Measurements from ENCODE around the gene TMEM201.
"Not testable (repeated sequence)": the region's sequence is repeated elsewhere in the genome, so short reads cannot be mapped to it uniquely, and the experiment has no call there.

TMEM201 gene

DNA sequence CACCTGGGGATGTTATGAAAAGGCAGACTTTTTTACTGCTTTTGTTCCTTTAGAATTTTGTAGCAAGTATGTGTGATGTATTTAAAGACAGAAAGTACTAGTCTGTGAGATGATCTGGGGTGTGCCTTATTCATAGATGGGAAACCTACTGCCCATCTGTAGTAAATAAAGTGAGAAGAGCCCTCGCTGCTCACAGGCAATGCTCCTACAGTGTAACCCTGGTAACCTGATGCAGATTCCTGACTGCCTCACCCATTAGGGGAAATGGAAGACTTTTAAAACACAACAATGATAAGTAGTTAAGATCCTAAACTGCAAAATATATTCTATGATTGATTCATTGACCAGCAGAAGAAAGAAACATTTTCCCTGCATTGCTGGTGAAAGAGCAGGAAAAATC is 19.4 kb upstream of the TMEM201 start:
- Histone ChIP-seq H3K9ac (ENCODE audit: insufficient read length) (no peak overlapping the region), H3K27ac (peak overlapping the region; percentile 31; the same call in 1 of the 2 replicates), H3K36me3 (ENCODE audit: insufficient read depth, low read length) (peaks cover 40% of the 10 kb centered on the region), H3K9me3 (ENCODE audit: low read depth, low read length) (peaks cover under 1% of the 10 kb centered on the region; the same call in 1 of the 2 replicates), H3K4me3 (no peak overlapping the region)
- TF ChIP-seq POLR2AphosphoS5 (IDR thresholded peaks at IDR 0.05; ENCODE audit: borderline replicate concordance, low read depth, low read length) (no peak), FOXP2 (optimal IDR thresholded peaks at IDR 0.05; ENCODE audit: control extremely low read depth, extremely low read length, insufficient read depth) (no peak), EZH2 (IDR thresholded peaks at IDR 0.05) (no peak)
- DNase-seq (ENCODE audit: low read depth, low spot score): no peak

DNA sequence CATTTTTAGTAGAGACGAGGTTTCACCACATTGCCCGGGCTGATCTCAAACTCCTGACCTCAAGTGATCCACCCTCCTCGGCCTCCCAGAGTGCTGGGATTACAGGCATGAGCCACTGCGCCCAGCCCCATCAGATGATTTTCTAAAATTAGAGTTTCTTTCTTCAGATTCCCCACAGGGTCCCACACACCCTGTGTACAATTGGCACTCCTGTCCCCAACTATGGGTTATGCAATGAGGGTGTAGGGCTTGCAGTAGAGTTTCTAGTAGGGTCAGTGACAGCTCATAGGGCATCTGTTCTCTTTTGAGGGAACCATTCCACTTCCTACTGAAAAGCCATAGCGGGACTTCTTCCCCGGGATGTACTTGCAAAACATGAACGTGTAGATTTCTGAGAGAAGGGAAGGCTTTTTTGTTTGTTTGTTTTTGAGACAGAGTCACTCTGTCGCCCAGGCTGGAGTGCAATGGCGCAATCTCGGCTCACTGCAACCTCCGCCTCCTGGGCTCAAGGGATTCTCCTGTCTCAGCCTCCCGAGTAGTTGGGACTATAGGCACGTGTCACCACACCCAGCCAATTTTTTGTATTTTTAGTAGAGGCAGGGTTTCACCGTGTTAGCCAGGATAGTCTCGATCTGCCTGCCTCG is 17.7 kb upstream of the TMEM201 start:
- H3K27ac ChIP-seq; H3K9ac ChIP-seq (ENCODE audit: insufficient read length); DNase-seq (ENCODE audit: low read depth, low spot score); H3K9me3 ChIP-seq (ENCODE audit: low read depth, low read length); H3K4me3 ChIP-seq: not testable (repeated sequence)
- peaks cover 38% of the 10 kb centered on the region for H3K36me3 ChIP-seq (ENCODE audit: insufficient read depth, low read length)

DNA sequence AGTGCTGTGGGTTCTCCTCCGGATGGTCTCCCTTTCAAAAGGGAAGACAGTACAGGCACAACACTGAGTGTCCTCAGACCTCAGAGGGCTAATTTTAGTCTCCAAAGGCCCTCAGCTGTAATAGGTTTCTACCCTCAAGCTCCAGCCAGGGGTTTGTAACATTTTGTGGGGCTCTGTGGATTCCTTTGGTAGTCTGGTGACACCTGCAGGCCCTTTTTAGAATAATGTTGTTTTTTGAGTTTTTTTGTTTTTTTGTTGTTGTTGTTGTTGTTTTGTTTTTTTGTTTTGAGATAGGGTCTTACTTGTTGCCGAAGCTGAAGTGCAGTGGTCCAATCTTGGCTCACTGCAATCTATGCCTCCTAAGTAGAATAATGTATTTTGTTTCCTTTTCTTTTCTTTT is 15.0 kb upstream of the TMEM201 start:
- H3K4me3 ChIP-seq: no peak overlapping the region
- no peak overlapping the region for H3K9ac ChIP-seq (ENCODE audit: insufficient read length)
- no peaks in the 10 kb centered on the region for H3K9me3 ChIP-seq (ENCODE audit: low read depth, low read length)
- DNase-seq (ENCODE audit: low read depth, low spot score): no peak
- TF ChIP-seq EZH2 (IDR thresholded peaks at IDR 0.05) (no peak), FOXP2 (optimal IDR thresholded peaks at IDR 0.05; ENCODE audit: control extremely low read depth, extremely low read length, insufficient read depth) (no peak), POLR2AphosphoS5 (IDR thresholded peaks at IDR 0.05; ENCODE audit: borderline replicate concordance, low read depth, low read length) (no peak)
- H3K36me3 ChIP-seq (ENCODE audit: insufficient read depth, low read length): peaks cover 46% of the 10 kb centered on the region
- H3K27ac ChIP-seq: no peak overlapping the region

DNA sequence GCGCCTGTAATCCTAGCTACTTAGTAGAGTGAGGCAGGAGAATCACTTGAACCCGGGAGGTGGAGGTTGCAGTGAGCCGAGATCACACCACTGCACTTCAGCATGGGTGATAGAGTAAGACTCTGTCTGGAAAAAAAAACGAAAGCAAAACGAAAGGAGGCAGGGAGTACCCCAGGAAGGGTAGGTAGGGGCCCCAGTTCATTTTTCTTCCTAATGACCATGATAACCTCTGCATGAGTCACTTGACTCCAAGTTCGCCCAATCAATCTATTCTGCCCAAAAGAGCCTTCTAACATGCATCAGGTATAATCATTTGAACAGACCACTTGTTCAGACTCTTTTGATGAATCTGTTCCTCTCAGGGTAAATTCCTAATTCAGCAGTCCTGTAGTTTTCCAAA is 13.2 kb upstream of the TMEM201 start:
- H3K36me3 ChIP-seq (ENCODE audit: insufficient read depth, low read length): peaks cover 55% of the 10 kb centered on the region

DNA sequence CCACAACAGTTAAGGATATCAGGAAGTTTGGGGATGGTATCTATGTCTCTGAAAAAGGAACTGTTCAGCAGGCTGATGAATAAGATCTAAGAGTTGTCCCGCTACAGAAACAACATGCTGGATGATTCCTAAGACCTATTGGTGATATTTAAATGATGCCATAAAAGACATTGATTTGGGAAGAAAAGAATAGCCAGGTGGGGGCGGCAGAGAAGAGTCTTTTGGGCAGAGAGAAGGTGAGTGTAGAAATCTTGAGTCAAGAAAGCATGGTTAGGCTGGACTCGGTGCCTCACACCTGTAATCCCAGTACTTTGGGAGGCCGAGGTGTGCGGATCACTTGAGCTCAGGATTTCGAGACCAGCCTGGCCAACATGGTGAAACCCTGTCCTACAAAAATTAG is 11.8 kb upstream of the TMEM201 start:
- H3K9me3 ChIP-seq (ENCODE audit: low read depth, low read length): no peaks in the 10 kb centered on the region

More for the DNA sequence above, 13.2 kb upstream of the TMEM201 start:
- H3K9ac ChIP-seq (ENCODE audit: insufficient read length): no peak overlapping the region
- no peak for DNase-seq (ENCODE audit: low read depth, low spot score)
- no peak overlapping the region for H3K4me3 ChIP-seq
- TF ChIP-seq POLR2AphosphoS5 (IDR thresholded peaks at IDR 0.05; ENCODE audit: borderline replicate concordance, low read depth, low read length) (no peak), FOXP2 (optimal IDR thresholded peaks at IDR 0.05; ENCODE audit: control extremely low read depth, extremely low read length, insufficient read depth) (no peak), EZH2 (IDR thresholded peaks at IDR 0.05) (no peak)
- no peaks in the 10 kb centered on the region for H3K9me3 ChIP-seq (ENCODE audit: low read depth, low read length)
- no peak overlapping the region for H3K27ac ChIP-seq

DNA sequence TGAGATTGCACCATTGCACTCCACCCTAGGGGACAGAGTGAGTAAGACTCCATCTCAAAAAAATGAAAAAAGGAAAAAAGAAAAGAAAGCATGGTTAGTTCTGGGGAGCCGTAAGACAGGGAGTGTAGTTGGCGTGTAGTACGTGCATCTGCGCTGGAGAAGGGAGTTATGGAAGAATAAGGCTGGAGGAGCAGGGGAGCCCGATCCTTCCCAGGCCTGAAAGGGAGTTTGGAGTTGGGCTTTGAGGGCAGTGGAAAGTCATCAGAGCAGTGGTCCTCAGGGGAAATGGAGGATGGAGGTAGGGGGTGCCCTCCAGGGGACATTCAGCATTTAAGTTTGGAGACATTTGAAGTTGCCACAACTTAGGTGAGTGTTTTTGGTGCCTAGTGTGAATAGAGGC is 11.3 kb upstream of the TMEM201 start:
- H3K9me3 ChIP-seq (ENCODE audit: low read depth, low read length): no peaks in the 10 kb centered on the region
- peaks cover 58% of the 10 kb centered on the region for H3K36me3 ChIP-seq (ENCODE audit: insufficient read depth, low read length)
- no peak overlapping the region for H3K27ac ChIP-seq
- DNase-seq (ENCODE audit: low read depth, low spot score): no peak
- TF ChIP-seq POLR2AphosphoS5 (IDR thresholded peaks at IDR 0.05; ENCODE audit: borderline replicate concordance, low read depth, low read length): no peak
- no peak overlapping the region for H3K9ac ChIP-seq (ENCODE audit: insufficient read length)
- no peak overlapping the region for H3K4me3 ChIP-seq

More for the DNA sequence above, 11.8 kb upstream of the TMEM201 start:
- TF ChIP-seq FOXP2 (optimal IDR thresholded peaks at IDR 0.05; ENCODE audit: control extremely low read depth, extremely low read length, insufficient read depth): no peak
- no peak for TF ChIP-seq POLR2AphosphoS5 (IDR thresholded peaks at IDR 0.05; ENCODE audit: borderline replicate concordance, low read depth, low read length)
- TF ChIP-seq EZH2 (IDR thresholded peaks at IDR 0.05): no peak
- H3K4me3 ChIP-seq: no peak overlapping the region
- H3K27ac ChIP-seq: no peak overlapping the region
- DNase-seq (ENCODE audit: low read depth, low spot score): no peak
- H3K9ac ChIP-seq (ENCODE audit: insufficient read length): no peak overlapping the region
- H3K36me3 ChIP-seq (ENCODE audit: insufficient read depth, low read length): peaks cover 55% of the 10 kb centered on the region

DNA sequence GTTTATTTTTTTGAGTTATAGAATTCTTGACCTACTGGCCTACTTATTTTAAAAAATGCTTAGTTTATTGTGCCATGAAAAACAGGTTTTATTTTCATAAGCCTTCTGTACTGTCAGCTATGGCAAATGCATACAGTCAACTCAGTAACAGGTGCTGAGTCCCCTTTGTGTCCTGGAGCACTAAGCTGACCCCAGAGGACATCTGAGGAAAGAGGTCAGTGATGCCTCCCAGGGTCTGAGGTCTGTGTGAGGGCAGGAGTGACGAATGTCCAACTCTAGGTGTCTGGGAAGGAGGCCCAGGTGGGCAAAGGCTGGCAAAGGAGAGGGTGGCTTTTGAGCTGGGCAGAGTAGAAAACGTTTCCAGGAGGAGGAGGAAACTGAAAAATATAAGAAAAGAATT is 7.8 kb upstream of the TMEM201 start:
- Histone ChIP-seq H3K4me3 (no peak overlapping the region), H3K9me3 (ENCODE audit: low read depth, low read length) (no peaks in the 10 kb centered on the region), H3K27ac (no peak overlapping the region), H3K9ac (ENCODE audit: insufficient read length) (no peak overlapping the region), H3K36me3 (ENCODE audit: insufficient read depth, low read length) (peaks cover 69% of the 10 kb centered on the region)
- TF ChIP-seq POLR2AphosphoS5 (IDR thresholded peaks at IDR 0.05; ENCODE audit: borderline replicate concordance, low read depth, low read length) (no peak), EZH2 (IDR thresholded peaks at IDR 0.05) (no peak), FOXP2 (optimal IDR thresholded peaks at IDR 0.05; ENCODE audit: control extremely low read depth, extremely low read length, insufficient read depth) (no peak)
- no peak for DNase-seq (ENCODE audit: low read depth, low spot score)

DNA sequence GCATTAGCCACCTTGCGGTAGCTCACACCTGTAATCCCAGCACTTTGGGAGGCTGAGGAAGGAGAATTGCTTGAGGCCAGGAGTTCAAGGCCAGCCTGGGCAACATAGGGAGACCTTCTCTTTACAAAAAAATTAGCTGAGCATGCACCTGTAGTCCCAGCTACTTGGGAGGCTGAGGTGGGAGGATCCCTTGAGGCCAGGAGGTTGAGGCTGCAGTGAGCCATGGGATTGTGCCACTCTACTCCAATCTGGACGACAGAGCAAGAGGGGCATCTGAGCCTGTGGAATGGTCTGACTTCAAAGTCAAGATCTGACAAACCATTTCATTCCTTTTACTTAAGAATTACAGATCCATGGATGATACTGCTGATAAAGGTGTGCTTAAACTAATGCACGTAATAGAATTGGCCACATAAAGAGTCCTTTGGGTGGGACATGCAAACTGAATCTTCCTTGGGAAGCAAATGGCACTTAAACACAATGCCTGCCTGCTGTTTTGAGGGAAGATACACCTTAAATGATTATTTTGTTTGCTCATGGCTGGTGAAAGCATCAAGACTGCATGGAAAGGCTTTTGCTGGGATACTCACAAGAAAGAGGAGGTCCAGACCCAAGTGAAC is 2.5 kb upstream of the TMEM201 start:
- no peak overlapping the region for H3K4me3 ChIP-seq
- no peak overlapping the region for H3K9ac ChIP-seq (ENCODE audit: insufficient read length)
- TF ChIP-seq POLR2AphosphoS5 (IDR thresholded peaks at IDR 0.05; ENCODE audit: borderline replicate concordance, low read depth, low read length) (0 out of 2 replicates have a peak, but pooled peaks have one; percentile 6), EZH2 (IDR thresholded peaks at IDR 0.05) (no peak)
- DNase-seq (ENCODE audit: low read depth, low spot score): no peak
- H3K27ac ChIP-seq: no peak overlapping the region
- no peaks in the 10 kb centered on the region for H3K9me3 ChIP-seq (ENCODE audit: low read depth, low read length)
- peaks cover 28% of the 10 kb centered on the region for H3K36me3 ChIP-seq (ENCODE audit: insufficient read depth, low read length)

DNA sequence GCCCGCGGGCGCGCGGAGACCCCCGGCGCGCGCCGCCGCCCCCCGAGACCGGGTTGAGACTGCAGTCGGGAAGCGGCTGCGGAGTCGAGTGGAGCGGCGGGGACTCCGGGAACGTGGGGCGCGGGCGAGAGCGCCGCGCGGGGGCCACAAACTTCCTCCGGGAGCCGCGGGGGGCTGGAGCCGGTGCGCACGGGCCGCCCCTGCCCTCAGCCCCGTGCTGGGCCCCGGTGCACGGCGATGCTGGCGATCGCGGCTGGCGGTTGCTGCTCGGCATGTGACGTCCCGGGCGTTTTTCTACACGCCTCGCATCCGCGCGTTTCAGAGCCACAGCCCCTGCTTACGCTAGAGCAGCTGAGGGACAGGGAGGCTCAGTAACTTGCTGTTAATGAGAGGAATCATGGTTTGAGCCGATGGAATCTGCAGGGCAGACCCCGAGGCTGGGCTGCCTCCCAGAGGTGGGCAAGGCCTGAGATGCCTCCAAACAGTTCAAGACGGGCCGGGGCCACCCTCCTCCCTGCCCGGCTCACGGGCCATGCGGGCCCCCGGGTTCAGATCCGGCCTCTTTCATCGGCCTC is 520 bp downstream of the TMEM201 start:
- TF ChIP-seq FOXP2 (optimal IDR thresholded peaks at IDR 0.05; ENCODE audit: control extremely low read depth, extremely low read length, insufficient read depth) (no peak), EZH2 (IDR thresholded peaks at IDR 0.05) (no peak), POLR2AphosphoS5 (IDR thresholded peaks at IDR 0.05; ENCODE audit: borderline replicate concordance, low read depth, low read length) (no peak)
- H3K9me3 ChIP-seq (ENCODE audit: low read depth, low read length): no peaks in the 10 kb centered on the region
- H3K27ac ChIP-seq: no peak overlapping the region
- peaks cover 7% of the 10 kb centered on the region; the same call in 1 of the 2 replicates for H3K36me3 ChIP-seq (ENCODE audit: insufficient read depth, low read length)
- peak overlapping the region; percentile 82 for H3K9ac ChIP-seq (ENCODE audit: insufficient read length)
- H3K4me3 ChIP-seq: peak overlapping the region; percentile 91
- DNase-seq (ENCODE audit: low read depth, low spot score): no peak

Measured in SK-N-MC (cell line).